ENCODE results near the gene ANAPC2. TPM values are rescaled to one million over a fixed set of nuclear protein-coding genes. Genes with fewer than 3 reads are reported as not detected.

ANAPC2 gene
- 26.9 TPM for polyA plus RNA-seq (2013, experiment 1 of 2; ENCODE audit: insufficient read length)
- 27.3 TPM for polyA plus RNA-seq (2013, experiment 2 of 2; ENCODE audit: insufficient read length)

GRCh38 chr9:137188490-137189296 lies at the start of gene ANAPC2, which contains the start of gene SSNA1:
TSS of gene ANAPC2 (minus strand) at chr9:137188560. CDS start at chr9:137188532, 28 bp downstream.
TSS of gene SSNA1 (plus strand) at chr9:137188676. CDS start at chr9:137188727, 51 bp downstream.
- DNase-seq, result peak; percentile 91

- no peak for DNase-seq
These were observed 48.6 kb upstream of the ANAPC2 start for GRCh38 chr9:137236936-137237421.

GRCh38 chr9:137236238-137236935 lies 48.0 kb upstream of the ANAPC2 start:
- peak; percentile 72 for DNase-seq

GRCh38 chr9:137235424-137236237 lies 47.3 kb upstream of the ANAPC2 start:
- no peak for DNase-seq

- DNase-seq, result no peak
These were observed 46.5 kb upstream of the ANAPC2 start for GRCh38 chr9:137234758-137235423.

GRCh38 chr9:137234055-137234697 lies 45.8 kb upstream of the ANAPC2 start:
- DNase-seq, result no peak

GRCh38 chr9:137233143-137233980 lies 45.0 kb upstream of the ANAPC2 start:
- DNase-seq, result no peak

- DNase-seq, result no peak
These were observed 44.1 kb upstream of the ANAPC2 start for GRCh38 chr9:137232510-137232909.

GRCh38 chr9:137232101-137232500 lies 43.7 kb upstream of the ANAPC2 start:
- no peak for DNase-seq

- DNase-seq, result no peak
These were observed 43.1 kb upstream of the ANAPC2 start for GRCh38 chr9:137231372-137232039.

GRCh38 chr9:137230705-137231371 lies 42.5 kb upstream of the ANAPC2 start, which contains the start of gene SLC34A3:
TSS of gene SLC34A3 (plus strand) at chr9:137230901. CDS start at chr9:137231703, 802 bp downstream.
- no peak for DNase-seq

- no peak for DNase-seq
These were observed 41.7 kb upstream of the ANAPC2 start for GRCh38 chr9:137229903-137230704.

- DNase-seq, result no peak
These were observed 40.9 kb upstream of the ANAPC2 start for GRCh38 chr9:137228968-137229896.

- DNase-seq, result no peak
These were observed 40.2 kb upstream of the ANAPC2 start for GRCh38 chr9:137228506-137228967.

GRCh38 chr9:137227853-137228505 lies 39.6 kb upstream of the ANAPC2 start:
- DNase-seq, result no peak

All from fibroblast of skin of abdomen (primary cell).